Mesendoderm (in vitro differentiated cells): ENCODE data around the gene NANOS1.

Experiments
- DNase-seq: peaks from one replicate; pipeline ENCODE4 v3.0.0; 2013
- H2AK5ac ChIP-seq: 2 replicates; pipeline ENCODE4 v1.6.1; 2013; ENCODE audit warnings: low read length, inconsistent platforms
- H2BK120ac ChIP-seq: 2 replicates; pipeline ENCODE4 v1.6.1; 2013; ENCODE audit warnings: low read depth, mild to moderate bottlenecking, low read length, moderate library complexity, mixed read lengths
- H2BK15ac ChIP-seq: replicated peaks from 2 replicates; pipeline ENCODE4 v1.6.1; 2013; ENCODE audit warnings: low read depth, mild to moderate bottlenecking, moderate library complexity
- H2BK5ac ChIP-seq: 2 replicates; pipeline ENCODE4 v1.6.1; 2013; ENCODE audit warnings: low read length, inconsistent platforms
- H3K18ac ChIP-seq: 2 replicates; pipeline ENCODE4 v1.6.1; 2013; ENCODE audit warnings: mild to moderate bottlenecking, low read length, mixed read lengths
- H3K23ac ChIP-seq: one replicate; pipeline ENCODE4 v1.6.1; 2013; ENCODE audit warnings: low read length
- H3K27ac ChIP-seq: 2 replicates; pipeline ENCODE4 v1.5.1; 2013; ENCODE audit warnings: low read depth, mild to moderate bottlenecking, inconsistent platforms, low read length, moderate library complexity
- H3K27me3 ChIP-seq: 2 replicates; pipeline ENCODE4 v1.6.1; 2013; ENCODE audit warnings: low read length, control low read depth, mild to moderate bottlenecking, inconsistent platforms; ENCODE audit not compliant: insufficient read depth, poor library complexity
- H3K36me3 ChIP-seq: 2 replicates; pipeline ENCODE4 v1.6.1; 2013; ENCODE audit warnings: low read length, inconsistent platforms; ENCODE audit not compliant: control insufficient read depth, insufficient read depth
- H3K4ac ChIP-seq: one replicate; pipeline ENCODE4 v1.6.1; 2013; ENCODE audit warnings: low read depth, mild to moderate bottlenecking, low read length, moderate library complexity
- H3K4me1 ChIP-seq: 2 replicates; pipeline ENCODE4 v1.6.1; 2013; ENCODE audit warnings: low read depth, low read length, inconsistent platforms; ENCODE audit not compliant: control insufficient read depth
- H3K4me2 ChIP-seq: 2 replicates; pipeline ENCODE4 v1.6.1; 2013; ENCODE audit warnings: low read length
- H3K4me3 ChIP-seq: 2 replicates; pipeline ENCODE4 v1.5.1; 2013; ENCODE audit warnings: mild to moderate bottlenecking, low read length
- H3K56ac ChIP-seq: one replicate; pipeline ENCODE4 v1.6.1; 2013; ENCODE audit warnings: low read length
- H3K79me1 ChIP-seq: 2 replicates; pipeline ENCODE4 v1.6.1; 2013; ENCODE audit warnings: low read length, inconsistent platforms
- H3K79me2 ChIP-seq: 2 replicates; pipeline ENCODE4 v1.6.1; 2013; ENCODE audit warnings: mild to moderate bottlenecking, low read length; ENCODE audit not compliant: control insufficient read depth, insufficient read depth
- H3K9ac ChIP-seq: 2 replicates; pipeline ENCODE4 v1.6.1; 2013; ENCODE audit warnings: low read length, inconsistent platforms
- H4K5ac ChIP-seq: one replicate; pipeline ENCODE4 v1.6.1; 2013; ENCODE audit warnings: low read length
- H4K8ac ChIP-seq: one replicate; pipeline ENCODE4 v1.6.1; 2013; ENCODE audit warnings: low read depth, mild to moderate bottlenecking, control low read depth, low read length, moderate library complexity
- WGBS: extraction: QIAGEN DNeasy Blood & Tissue Kit; methylation state at CpG from one replicate; pipeline ENCODE4 v1.1.7; 2013; ENCODE audit warnings: low lambda C conversion rate, missing lambda C conversion rate; ENCODE audit not compliant: insufficient coverage; ENCODE audit errors: extremely low coverage; 5-methylcytosine and 5-hydroxymethylcytosine counted together

NANOS1 gene

DNA sequence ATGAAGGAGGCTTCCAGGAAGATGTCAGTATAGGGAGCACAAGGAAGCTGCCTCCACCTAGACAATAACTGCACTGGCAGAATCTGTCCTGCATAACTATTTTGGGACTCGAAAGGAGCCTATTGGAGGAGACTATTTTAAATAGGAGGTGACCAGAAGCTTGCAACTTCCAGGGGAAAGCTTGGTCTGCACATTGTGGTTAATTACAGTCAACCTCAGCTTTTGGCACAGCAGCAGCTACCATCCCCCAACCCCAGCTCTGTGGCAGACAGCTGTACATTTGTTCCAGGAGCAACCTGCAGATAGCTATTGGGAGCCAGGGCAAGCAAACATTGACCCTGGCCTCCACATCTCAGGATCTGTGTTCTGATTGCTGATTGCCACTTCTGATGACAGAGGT, 46.3 kb upstream of the NANOS1 start:
- H4K5ac ChIP-seq, result no peak overlapping the region
- no peaks in the 10 kb centered on the region for H3K79me1 ChIP-seq
- no peak overlapping the region for H3K9ac ChIP-seq
- H4K8ac ChIP-seq, result no peak overlapping the region
- H2BK5ac ChIP-seq, result no peak overlapping the region
- H3K4me3 ChIP-seq, result no peak overlapping the region
- no peaks in the 10 kb centered on the region for H3K36me3 ChIP-seq
- no peak overlapping the region for H3K18ac ChIP-seq
- no peaks in the 10 kb centered on the region for H3K79me2 ChIP-seq
- H2AK5ac ChIP-seq, result no peak overlapping the region
- no peak overlapping the region for H3K4me2 ChIP-seq
- peaks cover 3% of the 10 kb centered on the region for H3K4me1 ChIP-seq
- no peak overlapping the region for H3K27ac ChIP-seq
- no peaks in the 10 kb centered on the region for H3K27me3 ChIP-seq
- no CpG with 5 or more reads among the region's 1 CpG for WGBS
- no peak for DNase-seq
- H3K4ac ChIP-seq, result no peak overlapping the region
- H2BK120ac ChIP-seq, result no peak overlapping the region
- H3K23ac ChIP-seq, result no peak overlapping the region
- no peak overlapping the region for H2BK15ac ChIP-seq
- no peak overlapping the region for H3K56ac ChIP-seq

DNA sequence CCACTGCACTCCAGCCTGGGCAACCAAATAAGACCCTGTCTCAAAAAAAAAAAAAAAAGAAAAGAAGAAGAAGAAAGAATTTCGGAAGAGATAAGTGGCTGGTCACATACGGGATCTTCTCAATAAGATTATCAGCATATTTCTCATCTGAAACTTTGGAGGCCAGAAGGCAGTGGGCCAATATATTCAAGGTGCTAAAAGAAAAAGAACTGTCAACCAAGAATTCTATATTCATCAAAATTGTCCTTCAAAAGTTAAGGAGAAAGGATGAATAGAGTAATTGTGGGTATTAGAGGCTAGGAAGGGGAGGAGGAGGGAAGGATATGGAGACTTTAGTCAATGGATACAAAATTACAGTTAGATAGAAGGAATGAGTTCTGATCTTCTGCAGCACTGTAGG, 43.9 kb upstream of the NANOS1 start:
- WGBS, result no CpG with 5 or more reads among the region's 2 CpGs
- H3K9ac ChIP-seq, result no peak overlapping the region
- no peaks in the 10 kb centered on the region for H3K79me2 ChIP-seq
- H3K56ac ChIP-seq, result no peak overlapping the region
- H2BK5ac ChIP-seq, result no peak overlapping the region
- no peak overlapping the region for H3K4me3 ChIP-seq
- no peak overlapping the region for H2BK120ac ChIP-seq
- H3K18ac ChIP-seq, result no peak overlapping the region
- no peaks in the 10 kb centered on the region for H3K27me3 ChIP-seq
- H2AK5ac ChIP-seq, result no peak overlapping the region
- no peak overlapping the region for H2BK15ac ChIP-seq
- H4K8ac ChIP-seq, result no peak overlapping the region
- H3K27ac ChIP-seq, result no peak overlapping the region
- H3K23ac ChIP-seq, result no peak overlapping the region
- no peaks in the 10 kb centered on the region for H3K36me3 ChIP-seq
- no peaks in the 10 kb centered on the region for H3K79me1 ChIP-seq
- no peak for DNase-seq
- peaks cover 3% of the 10 kb centered on the region for H3K4me1 ChIP-seq
- H3K4ac ChIP-seq, result no peak overlapping the region
- no peak overlapping the region for H3K4me2 ChIP-seq
- H4K5ac ChIP-seq, result no peak overlapping the region

DNA sequence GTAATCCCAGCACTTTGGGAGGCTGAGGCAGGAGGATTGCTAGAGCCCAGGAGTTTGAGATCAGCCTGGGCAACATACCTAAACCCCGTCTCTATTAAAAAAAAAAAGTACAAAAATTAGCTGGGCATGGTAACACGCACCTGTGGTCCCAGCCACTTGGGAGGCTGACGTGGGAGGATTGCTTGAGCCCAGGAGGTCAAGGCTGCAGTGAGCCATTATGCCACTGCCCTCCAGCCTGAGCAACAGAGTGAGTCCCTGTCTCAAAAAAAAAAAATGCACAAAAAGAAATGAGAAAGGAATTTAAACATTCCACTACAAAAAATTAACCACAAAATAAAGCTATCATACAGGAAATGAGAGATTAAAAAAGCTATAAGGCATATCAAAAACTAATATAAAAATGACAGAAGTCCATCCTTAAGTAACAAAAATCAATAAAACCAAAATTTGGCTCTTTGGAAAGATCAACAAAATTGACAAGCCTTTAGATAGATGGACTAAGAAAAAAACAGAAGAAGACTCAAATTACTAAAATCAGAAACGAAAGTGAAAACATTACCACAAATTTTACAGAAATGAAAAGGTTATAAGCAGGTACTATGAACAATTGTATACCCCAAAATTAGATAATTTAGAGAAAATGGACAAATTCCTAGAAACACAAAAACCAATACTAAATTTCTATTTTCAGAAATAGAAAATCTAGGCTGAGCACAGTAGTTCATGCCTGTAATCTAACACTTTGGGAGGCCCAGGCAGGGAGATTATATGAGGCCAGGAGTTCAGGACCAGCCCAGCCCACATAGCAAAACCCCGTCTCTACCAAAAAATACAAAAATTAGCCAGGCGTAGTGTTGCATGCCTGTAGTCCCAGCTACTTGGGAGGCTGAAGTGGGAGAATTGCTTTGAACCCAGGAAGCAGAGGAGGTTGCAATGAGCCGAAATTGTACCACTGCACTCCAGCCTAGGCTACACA, 42.4 kb upstream of the NANOS1 start:
- Histone ChIP-seq H3K27ac (no peak overlapping the region), H2AK5ac (no peak overlapping the region), H2BK5ac (no peak overlapping the region), H3K18ac (no peak overlapping the region), H3K4me2 (no peak overlapping the region), H3K9ac (no peak overlapping the region), H2BK120ac (no peak overlapping the region), H3K36me3 (no peaks in the 10 kb centered on the region), H3K4me3 (no peak overlapping the region), H3K4ac (no peak overlapping the region), H4K5ac (no peak overlapping the region), H3K27me3 (no peaks in the 10 kb centered on the region), H3K79me1 (no peaks in the 10 kb centered on the region), H3K56ac (no peak overlapping the region), H3K23ac (no peak overlapping the region), H4K8ac (no peak overlapping the region), H3K79me2 (no peaks in the 10 kb centered on the region), H3K4me1 (peaks cover 3% of the 10 kb centered on the region), H2BK15ac (no peak overlapping the region)
- no peak for DNase-seq
- WGBS, result no CpG with 5 or more reads among the region's 7 CpGs

DNA sequence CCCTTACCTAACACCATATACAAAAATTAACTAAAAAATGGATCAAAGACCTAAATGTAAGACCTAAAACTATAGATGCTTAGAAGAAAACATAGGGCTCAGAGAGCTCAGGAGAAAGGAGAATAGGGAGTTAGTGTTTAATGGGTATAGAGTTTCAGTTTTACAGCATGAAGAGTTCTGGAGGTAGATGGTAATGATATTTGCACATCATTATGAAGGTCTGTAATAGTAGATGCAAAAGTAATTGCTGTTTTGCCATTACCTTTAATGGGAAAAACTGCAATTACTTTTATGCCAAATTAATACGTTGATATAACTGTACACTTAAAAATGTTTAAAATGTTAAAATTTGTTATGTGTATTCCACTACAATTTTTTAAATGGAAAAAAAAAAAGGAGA, 39.2 kb upstream of the NANOS1 start:
- Histone ChIP-seq H3K27me3 (no peaks in the 10 kb centered on the region), H3K36me3 (no peaks in the 10 kb centered on the region), H3K79me1 (no peaks in the 10 kb centered on the region), H3K4me2 (no peak overlapping the region), H3K4me3 (no peak overlapping the region), H4K5ac (no peak overlapping the region), H3K79me2 (no peaks in the 10 kb centered on the region), H3K27ac (no peak overlapping the region), H3K23ac (no peak overlapping the region), H2AK5ac (no peak overlapping the region), H3K18ac (no peak overlapping the region), H3K4ac (no peak overlapping the region), H2BK120ac (no peak overlapping the region), H3K4me1 (no peaks in the 10 kb centered on the region), H4K8ac (no peak overlapping the region), H2BK15ac (no peak overlapping the region), H2BK5ac (no peak overlapping the region), H3K9ac (no peak overlapping the region), H3K56ac (no peak overlapping the region)
- DNase-seq, result no peak
- WGBS, result no CpG with 5 or more reads among the region's 1 CpG

DNA sequence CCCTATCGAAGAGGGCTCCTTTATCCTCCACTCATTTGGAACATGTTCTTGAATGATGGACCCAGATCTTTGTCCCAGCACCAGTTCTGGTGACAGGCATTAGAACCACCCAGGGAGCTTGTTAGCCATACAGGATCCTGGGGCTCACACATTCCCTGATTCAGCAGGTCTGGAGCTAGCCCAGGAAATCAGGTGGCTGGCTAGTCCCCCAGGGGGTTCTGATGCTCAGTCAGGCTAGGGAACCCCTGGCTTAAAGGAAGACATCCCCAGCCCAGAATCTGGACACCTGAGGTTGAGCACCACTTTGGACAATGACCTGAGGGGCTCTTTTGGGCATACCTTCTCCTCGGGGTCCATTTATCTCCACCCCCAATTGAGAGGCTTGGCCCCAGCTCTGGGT, 37.0 kb upstream of the NANOS1 start:
- H2BK5ac ChIP-seq, result no peak overlapping the region
- no peak overlapping the region for H3K9ac ChIP-seq
- H3K4ac ChIP-seq, result no peak overlapping the region
- H3K4me3 ChIP-seq, result no peak overlapping the region
- H3K27ac ChIP-seq, result no peak overlapping the region
- H2AK5ac ChIP-seq, result no peak overlapping the region
- no peak overlapping the region for H2BK15ac ChIP-seq
- no peaks in the 10 kb centered on the region for H3K27me3 ChIP-seq
- H4K8ac ChIP-seq, result no peak overlapping the region
- no peaks in the 10 kb centered on the region for H3K4me1 ChIP-seq
- no peak overlapping the region for H2BK120ac ChIP-seq
- no peak for DNase-seq
- no peak overlapping the region for H3K18ac ChIP-seq
- no peak overlapping the region for H4K5ac ChIP-seq
- H3K79me1 ChIP-seq, result no peaks in the 10 kb centered on the region
- H3K4me2 ChIP-seq, result no peak overlapping the region
- no peaks in the 10 kb centered on the region for H3K36me3 ChIP-seq
- no peaks in the 10 kb centered on the region for H3K79me2 ChIP-seq
- H3K56ac ChIP-seq, result no peak overlapping the region
- no CpG with 5 or more reads among the region's 2 CpGs for WGBS
- no peak overlapping the region for H3K23ac ChIP-seq

DNA sequence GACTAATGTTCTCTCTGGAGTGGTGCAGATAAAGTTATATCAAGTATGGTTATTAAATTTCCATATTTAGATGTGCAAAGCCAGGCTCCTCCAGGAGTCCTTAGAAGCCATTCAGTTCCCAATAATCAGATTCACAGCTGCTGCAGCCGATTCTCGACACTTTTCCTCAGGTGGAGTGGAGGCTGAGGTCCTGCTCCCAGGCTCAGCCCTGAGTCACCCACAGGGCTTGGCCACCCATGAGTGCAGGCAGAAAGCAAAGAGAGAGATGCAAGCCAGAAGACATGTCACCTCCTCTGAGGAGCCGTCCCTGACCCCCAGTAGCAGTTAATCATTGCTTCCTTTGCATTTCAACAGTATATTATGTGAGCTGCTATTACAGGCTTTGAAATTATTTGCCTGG, 36.3 kb upstream of the NANOS1 start:
- no CpG with 5 or more reads among the region's 3 CpGs for WGBS
- H3K4me3 ChIP-seq, result no peak overlapping the region

More for the DNA sequence above, 36.3 kb upstream of the NANOS1 start:
- no peaks in the 10 kb centered on the region for H3K79me1 ChIP-seq
- H2AK5ac ChIP-seq, result no peak overlapping the region
- no peak overlapping the region for H3K56ac ChIP-seq
- no peaks in the 10 kb centered on the region for H3K36me3 ChIP-seq
- H3K9ac ChIP-seq, result no peak overlapping the region
- no peak overlapping the region for H4K8ac ChIP-seq
- H3K18ac ChIP-seq, result no peak overlapping the region
- no peak overlapping the region for H2BK15ac ChIP-seq
- H3K27ac ChIP-seq, result no peak overlapping the region
- H3K23ac ChIP-seq, result no peak overlapping the region
- no peaks in the 10 kb centered on the region for H3K4me1 ChIP-seq
- no peaks in the 10 kb centered on the region for H3K79me2 ChIP-seq
- H2BK5ac ChIP-seq, result no peak overlapping the region
- no peak for DNase-seq
- H2BK120ac ChIP-seq, result no peak overlapping the region
- H3K4me2 ChIP-seq, result no peak overlapping the region
- no peaks in the 10 kb centered on the region for H3K27me3 ChIP-seq
- H3K4ac ChIP-seq, result no peak overlapping the region
- no peak overlapping the region for H4K5ac ChIP-seq
